HL-60 (cell line): ENCODE measurements around the gene HCFC1.

Experiments
- GABPA ChIP-seq: IDR thresholded peaks from 2 replicates; pipeline ENCODE4 v1.6.1; 2012; ENCODE audit warnings: low read depth
- TF ChIP-seq, protein P1 (sequence below): IDR thresholded peaks from one replicate; pipeline ENCODE4 v1.5.1; 2011; ENCODE audit warnings: low read length, control low read depth, inconsistent platforms; ENCODE audit not compliant: insufficient read depth

DNA sequence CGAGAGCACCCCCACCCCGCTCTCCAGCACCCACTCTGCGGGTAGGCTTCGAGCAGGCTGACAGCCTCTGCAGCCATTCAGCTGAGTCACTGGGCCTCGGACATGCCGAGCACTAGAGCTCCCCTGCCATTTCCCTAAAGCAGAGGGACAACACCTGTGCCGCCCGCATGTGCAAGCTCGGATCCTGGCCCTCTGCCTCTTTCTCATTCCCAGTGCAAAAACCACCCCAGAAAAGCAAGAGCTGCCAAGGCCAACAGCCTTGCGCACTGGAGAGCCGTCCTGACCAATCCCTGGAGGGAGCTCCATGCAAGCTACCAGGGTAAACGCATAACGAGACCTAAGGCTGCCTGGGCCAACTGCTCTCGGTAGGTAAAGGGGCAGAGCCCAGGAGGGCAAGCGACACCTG is 5.3 kb downstream of the HCFC1 start:
- TF ChIP-seq GABPA = no peak
- TF ChIP-seq, protein P1, sequence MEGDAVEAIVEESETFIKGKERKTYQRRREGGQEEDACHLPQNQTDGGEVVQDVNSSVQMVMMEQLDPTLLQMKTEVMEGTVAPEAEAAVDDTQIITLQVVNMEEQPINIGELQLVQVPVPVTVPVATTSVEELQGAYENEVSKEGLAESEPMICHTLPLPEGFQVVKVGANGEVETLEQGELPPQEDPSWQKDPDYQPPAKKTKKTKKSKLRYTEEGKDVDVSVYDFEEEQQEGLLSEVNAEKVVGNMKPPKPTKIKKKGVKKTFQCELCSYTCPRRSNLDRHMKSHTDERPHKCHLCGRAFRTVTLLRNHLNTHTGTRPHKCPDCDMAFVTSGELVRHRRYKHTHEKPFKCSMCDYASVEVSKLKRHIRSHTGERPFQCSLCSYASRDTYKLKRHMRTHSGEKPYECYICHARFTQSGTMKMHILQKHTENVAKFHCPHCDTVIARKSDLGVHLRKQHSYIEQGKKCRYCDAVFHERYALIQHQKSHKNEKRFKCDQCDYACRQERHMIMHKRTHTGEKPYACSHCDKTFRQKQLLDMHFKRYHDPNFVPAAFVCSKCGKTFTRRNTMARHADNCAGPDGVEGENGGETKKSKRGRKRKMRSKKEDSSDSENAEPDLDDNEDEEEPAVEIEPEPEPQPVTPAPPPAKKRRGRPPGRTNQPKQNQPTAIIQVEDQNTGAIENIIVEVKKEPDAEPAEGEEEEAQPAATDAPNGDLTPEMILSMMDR = no peak
